GM19023 (cell line): ENCODE data around the gene CCDC88C.
"Not testable (repeated sequence)": the region's sequence is repeated elsewhere in the genome, so short reads cannot be mapped to it uniquely, and the experiment has no call there.

Source experiments
- ATAC-seq: cut with Tn5 transposase; IDR thresholded peaks from one replicate; pipeline ENCODE4 v1.9.1; 2021; ENCODE audit warnings: mild to moderate bottlenecking, moderate library complexity; ENCODE audit not compliant: unreplicated experiment

The CCDC88C gene

DNA sequence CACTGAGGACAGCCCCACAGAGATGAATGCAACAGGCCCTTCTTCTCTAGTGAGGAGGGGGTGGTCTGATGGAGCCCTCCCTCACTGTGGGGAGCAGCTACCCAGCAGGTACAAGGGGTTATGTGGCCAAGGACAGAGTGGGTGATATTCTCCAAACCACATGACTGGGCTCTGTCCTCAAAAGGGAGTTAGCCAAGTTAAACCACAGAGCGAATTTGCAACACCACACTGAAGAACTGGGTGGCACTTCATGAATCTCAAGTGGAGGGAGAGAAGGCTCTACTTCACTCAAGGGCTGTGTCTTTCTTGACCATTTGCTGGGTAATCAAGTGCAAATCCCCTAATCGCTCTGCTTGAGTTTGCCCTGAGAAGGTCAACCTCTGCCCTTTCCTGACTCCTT is 185.6 kb downstream of the CCDC88C start:
- ATAC-seq: no peak

DNA sequence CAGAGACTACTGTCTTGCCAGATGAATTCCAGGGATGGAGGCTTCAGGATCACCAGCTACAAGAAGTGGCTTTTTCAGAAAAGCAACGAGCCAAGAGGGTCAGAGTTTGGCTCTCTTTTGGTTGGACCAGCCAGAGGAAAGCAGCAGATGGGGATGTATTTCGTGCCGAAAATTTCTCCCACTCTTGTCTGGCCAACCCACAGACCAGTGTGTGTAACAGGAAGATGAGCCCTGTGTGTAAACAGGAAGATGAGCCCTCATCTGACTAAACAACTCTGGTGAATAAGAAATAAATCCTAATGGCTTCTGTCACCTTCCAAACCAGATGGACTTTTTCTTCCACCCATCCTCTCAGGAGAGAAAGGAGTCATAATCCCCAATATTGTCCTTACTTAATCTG is 186.2 kb downstream of the CCDC88C start:
- ATAC-seq: no peak

DNA sequence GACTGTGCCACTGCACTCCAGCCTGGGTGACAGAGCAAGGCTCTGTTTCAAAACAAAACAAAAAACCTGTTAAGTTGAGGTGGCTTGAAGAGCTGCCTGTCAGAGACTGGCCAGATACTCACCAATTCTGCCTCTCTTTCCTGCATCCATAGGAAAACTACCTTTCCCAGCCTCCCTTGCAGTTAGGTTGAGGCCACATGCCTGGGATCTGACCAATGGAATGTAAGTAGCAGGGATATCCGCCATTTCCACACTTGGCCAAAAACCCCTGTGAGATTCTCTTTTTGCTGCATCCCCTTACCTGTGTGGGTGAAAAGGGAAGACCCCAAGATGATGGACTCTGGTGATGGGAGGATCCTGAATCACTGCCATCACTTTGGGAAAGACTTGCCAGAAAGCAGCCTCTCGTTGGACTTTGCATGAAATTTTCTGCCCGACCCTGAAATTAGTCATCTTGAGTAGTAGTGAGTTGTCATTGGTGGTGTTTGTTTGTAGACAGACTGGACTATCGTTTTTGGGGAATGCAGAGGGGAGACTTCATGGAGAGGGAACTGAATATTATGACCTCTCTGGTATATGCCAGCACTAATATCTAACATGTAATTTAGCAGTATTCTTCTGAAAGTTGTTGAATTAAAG is 187.1 kb downstream of the CCDC88C start:
- ATAC-seq: no peak

DNA sequence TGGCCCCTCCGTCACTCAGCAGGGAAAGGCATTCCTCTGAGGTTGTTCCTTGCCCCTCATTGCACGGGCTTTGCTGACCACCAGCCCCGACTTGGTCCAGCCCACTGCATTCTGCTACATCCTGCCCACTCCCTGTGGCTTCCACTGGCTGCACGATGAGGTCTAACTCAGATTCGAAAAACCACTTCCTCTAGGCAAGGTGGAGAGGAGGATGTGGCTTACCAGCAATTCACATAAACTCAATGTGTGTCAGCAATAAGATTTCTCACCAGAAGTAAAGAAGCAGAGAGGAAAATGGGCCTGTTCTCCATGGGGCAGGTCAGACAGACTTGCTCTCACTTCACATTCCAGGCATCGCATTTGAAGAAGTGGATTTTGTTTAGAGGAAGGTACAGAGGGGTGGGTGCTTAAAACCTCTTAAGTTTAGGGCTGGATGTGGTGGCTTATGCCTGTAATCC is 187.8 kb downstream of the CCDC88C start:
- peak; percentile 52 for ATAC-seq

DNA sequence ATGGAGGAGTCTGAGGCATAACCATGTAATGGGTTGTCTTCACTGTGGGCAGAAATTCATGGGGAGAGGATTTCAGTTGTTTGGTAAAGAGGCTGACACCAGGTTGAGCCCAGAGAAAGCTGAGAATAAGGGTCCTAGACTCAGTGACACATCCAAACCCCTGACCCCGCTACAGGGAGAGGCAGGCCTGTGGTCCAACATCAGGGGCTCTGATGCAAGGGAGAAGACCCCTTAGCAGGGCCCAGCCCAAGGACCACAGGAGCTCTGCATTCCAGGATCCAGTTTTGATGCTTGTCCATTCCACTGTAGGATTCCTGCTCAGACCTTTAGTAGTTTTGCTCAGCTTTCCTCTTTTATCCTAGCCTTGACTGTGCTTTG is 188.6 kb downstream of the CCDC88C start:
- no peak for ATAC-seq

DNA sequence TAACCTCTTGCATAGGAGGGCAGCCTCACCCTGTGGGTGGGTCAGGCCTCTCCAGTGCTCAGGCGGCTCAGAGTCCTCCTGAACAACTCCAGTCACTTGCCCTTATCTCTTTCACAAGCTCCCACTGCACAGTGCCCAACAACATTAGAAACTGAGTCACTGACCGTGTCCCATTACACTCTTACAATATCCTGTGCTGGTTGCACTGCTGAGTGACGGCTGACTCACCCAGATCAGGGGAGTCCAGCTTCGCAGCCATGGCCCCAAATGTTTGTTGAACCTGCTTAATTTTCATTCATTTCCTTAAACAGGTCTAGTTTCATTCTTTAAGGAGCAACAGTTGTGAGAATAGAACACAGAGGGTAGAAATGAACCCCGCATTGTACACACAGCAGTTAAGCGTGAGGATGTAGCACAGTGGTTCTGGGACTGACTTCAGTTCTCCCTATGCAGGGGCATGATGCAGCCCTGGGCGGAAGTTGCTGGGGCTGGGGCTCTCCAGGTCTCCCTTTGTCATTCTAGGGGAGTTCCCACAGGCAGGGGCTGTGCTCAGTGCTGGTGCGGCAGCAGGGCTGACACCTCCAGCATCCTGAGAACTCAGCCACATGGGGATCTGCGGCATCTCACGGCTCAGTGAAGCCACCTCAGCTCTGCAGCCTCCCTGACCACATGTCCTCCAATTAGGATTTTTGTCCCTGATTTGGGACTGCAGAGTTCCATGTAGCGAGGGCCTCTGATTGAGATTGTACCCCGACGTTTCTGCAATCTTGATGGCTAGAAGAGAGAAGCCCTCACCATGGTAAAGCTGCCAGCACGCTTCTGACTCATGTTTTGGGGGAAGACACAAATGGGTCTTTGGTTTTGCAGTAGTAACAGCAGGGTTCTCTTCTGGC is 189.3 kb downstream of the CCDC88C start:
- peak; percentile 90 for ATAC-seq

DNA sequence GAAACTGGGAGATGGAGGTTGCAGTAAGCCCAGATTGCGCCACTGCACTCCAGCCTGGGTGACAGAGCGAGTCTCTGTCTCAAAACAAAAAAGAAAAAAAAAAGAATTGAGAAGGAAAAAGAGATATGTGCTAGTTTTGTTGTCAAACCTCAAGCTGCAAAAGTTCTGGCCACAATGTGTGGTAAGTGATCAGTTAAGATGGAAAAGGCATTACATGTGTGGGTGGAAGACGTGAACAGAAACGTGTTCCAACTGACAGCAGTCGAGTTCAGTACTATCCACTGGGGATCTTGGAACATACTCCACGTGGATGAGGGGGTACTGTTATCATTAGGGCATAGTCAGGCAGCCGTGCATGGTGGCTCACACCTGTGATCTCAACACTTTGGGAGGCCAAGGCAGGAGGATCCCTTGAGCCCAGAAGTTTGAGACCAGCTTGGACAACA is 190.4 kb downstream of the CCDC88C start:
- no peak for ATAC-seq

DNA sequence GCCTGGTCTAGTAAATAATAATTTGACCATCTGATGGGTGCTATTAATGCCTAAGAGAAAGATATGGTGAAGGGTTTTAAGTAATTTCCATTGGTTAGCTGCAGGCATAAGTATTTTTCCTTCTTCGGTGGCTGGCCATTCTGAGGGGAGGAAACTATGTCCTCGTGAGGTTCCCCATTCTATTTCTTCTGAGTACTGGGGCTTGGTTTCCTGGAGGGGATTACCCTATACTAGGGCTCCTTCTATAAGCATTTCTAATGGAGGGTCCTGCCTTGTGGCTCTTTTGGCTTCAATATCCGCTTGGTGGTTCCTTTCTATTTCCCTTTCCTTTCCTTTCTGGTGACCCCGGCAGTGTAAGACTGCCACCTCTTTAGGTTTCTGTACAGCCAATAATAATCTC is 191.3 kb downstream of the CCDC88C start:
- ATAC-seq: not testable (repeated sequence)

DNA sequence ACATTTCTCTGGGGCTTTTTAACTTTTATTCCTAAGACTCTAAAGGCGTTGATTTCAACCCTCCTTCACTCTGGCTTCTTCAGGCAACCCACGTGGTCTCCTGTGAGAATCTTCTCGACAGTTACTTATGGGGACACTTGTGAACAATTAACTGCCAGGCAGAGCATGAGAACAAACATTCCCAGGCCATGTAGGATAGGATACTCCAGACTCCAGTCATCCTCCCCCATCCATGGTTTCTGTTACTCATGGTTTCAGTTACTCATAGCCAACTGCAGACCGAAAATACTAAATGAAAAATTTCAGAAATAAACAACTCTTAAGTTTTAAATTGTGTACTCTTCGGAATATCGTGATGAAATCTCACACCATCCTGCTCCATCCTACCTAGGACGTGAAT is 192.6 kb downstream of the CCDC88C start:
- no peak for ATAC-seq

DNA sequence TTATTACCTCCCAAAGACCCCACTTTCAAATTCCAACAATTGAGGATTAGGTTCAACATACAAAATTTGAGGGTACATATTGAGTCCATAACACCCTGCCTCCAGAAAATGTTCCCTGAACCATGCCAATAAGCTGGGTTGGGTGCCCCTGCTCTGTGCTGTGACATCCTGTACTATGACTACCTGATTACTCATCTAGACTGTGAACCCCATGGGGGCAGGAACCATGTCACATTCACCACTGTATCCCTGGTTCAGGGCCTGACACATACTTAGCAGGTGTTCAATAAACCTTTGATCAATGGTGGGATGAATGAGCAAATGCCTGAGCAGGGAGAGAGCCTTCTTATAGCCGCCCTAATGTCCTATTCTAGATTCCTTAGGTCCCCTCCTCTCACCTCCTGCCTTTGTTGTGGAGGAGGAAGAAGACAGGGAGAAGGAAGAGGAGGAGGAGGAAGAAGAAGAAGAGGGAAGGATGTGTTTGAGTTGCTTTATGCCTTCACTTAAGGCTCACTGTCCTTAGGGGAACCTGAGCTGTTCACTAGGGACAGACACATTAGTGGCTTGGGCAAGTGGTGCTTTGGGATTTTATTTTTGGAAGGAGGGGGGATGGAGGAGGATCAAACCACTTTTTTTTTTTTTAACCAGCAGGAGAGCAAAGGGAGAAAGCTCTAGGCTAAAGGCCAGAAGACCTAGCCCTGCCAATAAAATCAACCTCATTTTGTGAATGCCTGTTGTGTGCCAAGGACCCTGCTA is 194.4 kb downstream of the CCDC88C start:
- ATAC-seq: no peak
